Uterus (tissue), 4 donors: ENCODE results near the gene UBALD2. TPM values are rescaled to one million over a fixed set of nuclear protein-coding genes. Genes with fewer than 3 reads are reported as not detected.

Experiments used
- DNase-seq, 2 donors: peaks; one replicate each; pipeline ENCODE4 v3.0.0-alpha.2; 2019 to 2020
- H3K27ac ChIP-seq, 2 donors: fragments of 200-600 bp; sonication (generic); 1 replicate in 1 of 2; 2 replicates in 1 of 2; pipeline ENCODE4 v1.5.1; 2016 to 2018
- H3K27me3 ChIP-seq, 2 donors: fragments of 200-600 bp; sonication (generic); one replicate each; pipeline ENCODE4 v1.5.1; 2018 to 2019; ENCODE audit warnings: control low read depth in 1 of 2
- H3K36me3 ChIP-seq, 2 donors: fragments of 200-600 bp; sonication (generic); one replicate each; pipeline ENCODE4 v1.5.1; 2019; ENCODE audit warnings: control low read depth in 1 of 2
- H3K4me1 ChIP-seq, 2 donors: fragments of 200-600 bp; sonication (generic); one replicate each; pipeline ENCODE4 v1.5.1; 2018 to 2019; ENCODE audit warnings: control low read depth in 1 of 2
- H3K4me3 ChIP-seq, 2 donors: fragments of 200-600 bp; sonication (generic); 1 replicate in 1 of 2; 2 replicates in 1 of 2; pipeline ENCODE4 v1.5.1; 2018 to 2019; ENCODE audit warnings: mild to moderate bottlenecking in 1 of 2
- H3K9me3 ChIP-seq, 2 donors: fragments of 200-600 bp; sonication (generic); one replicate each; pipeline ENCODE4 v1.5.1; 2019; ENCODE audit warnings: control low read depth in 1 of 2
- POLR2A ChIP-seq, 2 donors: fragments of 450-650 bp; IDR thresholded peaks; one replicate each; pipeline ENCODE4 v1.6.1; 2016; ENCODE audit warnings: antibody characterized with exemption in 2 of 2, mild to moderate bottlenecking in 1 of 2, moderate library complexity in 1 of 2
- intact Hi-C: fragments of 100-400 bp; cut with DNase I; formaldehyde crosslinking; loops from one replicate; pipeline ENCODE4 v1.15.1; 2023; ENCODE audit warnings: low total_unique reads
- total RNA-seq, 4 donors: library from RNA; depleted of rRNA in 3 of 4; stranded (reverse); fragments of >200 nt in 3 of 4; gene quantifications; one replicate each; pipeline versions ENCODE4 v1.1.0 to v1.2.4, GENCODE V29; 2014 to 2023
- TF ChIP-seq, protein P1 (sequence below), 4 experiments: fragments of 200-600 bp in 2 of 4; fragments of 450-650 bp in 2 of 4; sonication (generic) in 2 of 4; IDR thresholded peaks; one replicate each; pipeline ENCODE4 v1.5.1; 2016 to 2019; ENCODE audit warnings: antibody characterized with exemption in 4 of 4, mild to moderate bottlenecking in 2 of 4, moderate library complexity in 1 of 4
- donor health status: DM: yes; HTN: yes; CAD: no.

UBALD2 gene
- total RNA-seq, 4 donors from 2014 or later = 2.0 to 17.4 (median 9.2) TPM

DNA sequence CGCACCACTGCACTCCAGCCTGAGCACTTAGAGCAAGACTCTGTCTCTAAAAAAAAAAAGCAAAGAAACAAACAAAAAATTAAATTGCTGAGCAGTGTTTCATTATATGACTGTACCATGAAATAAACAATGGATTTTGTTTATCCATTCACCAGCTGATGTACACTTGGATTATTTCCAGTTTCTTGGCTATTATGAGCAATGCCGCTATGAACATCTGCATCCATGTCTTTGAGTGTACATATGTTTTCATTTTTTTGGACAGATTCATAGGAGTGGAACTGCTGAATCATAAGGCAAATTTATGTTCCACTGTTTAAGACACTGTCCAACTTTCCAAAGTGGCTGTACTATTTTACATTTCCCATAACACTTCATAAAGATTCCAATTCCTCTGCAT lies 32.8 kb upstream of the UBALD2 start:
- intact Hi-C loops = no loop called here

DNA sequence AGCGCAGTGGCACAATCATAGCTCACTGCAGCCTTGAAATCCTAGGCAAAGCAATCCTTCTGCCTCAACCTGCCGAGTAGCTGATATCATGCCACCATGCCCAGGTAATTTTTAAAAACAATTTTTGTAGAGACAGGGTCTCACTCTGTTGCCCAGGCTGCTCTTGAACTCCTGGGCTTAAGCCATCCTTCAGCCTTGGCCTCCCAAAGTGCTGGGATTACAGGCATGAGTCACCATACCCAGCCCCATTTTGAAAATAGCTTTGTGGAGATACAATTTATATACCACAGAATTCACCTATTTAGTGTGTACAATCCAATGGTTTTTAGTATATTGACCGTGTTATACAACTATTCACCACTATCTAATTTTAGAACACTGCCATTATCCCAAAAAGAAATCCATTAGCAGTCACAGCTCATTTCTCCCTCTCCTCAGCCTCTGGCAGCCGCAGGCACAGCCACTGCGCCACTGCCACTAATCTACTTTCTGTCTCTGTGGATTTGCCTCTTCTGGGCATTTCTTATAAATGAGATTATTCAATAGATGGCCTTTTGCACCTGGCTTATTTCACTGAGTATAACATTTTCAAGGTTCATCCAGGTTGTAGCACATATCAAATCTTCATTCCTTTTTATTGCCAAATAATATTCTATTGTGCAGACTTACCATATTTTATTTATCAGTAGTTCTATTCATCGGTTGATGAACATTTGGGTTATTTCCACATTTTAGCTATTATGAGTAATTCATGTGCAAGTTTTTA lies 31.4 kb upstream of the UBALD2 start:
- H3K27ac ChIP-seq = no peak overlapping the region
- no peak overlapping the region for H3K4me3 ChIP-seq
- no peaks in the 10 kb centered on the region for H3K4me1 ChIP-seq
- no peaks in the 10 kb centered on the region for H3K9me3 ChIP-seq
- H3K27me3 ChIP-seq = no peaks in the 10 kb centered on the region
- TF ChIP-seq, protein P1, sequence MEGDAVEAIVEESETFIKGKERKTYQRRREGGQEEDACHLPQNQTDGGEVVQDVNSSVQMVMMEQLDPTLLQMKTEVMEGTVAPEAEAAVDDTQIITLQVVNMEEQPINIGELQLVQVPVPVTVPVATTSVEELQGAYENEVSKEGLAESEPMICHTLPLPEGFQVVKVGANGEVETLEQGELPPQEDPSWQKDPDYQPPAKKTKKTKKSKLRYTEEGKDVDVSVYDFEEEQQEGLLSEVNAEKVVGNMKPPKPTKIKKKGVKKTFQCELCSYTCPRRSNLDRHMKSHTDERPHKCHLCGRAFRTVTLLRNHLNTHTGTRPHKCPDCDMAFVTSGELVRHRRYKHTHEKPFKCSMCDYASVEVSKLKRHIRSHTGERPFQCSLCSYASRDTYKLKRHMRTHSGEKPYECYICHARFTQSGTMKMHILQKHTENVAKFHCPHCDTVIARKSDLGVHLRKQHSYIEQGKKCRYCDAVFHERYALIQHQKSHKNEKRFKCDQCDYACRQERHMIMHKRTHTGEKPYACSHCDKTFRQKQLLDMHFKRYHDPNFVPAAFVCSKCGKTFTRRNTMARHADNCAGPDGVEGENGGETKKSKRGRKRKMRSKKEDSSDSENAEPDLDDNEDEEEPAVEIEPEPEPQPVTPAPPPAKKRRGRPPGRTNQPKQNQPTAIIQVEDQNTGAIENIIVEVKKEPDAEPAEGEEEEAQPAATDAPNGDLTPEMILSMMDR (IDR thresholded peaks at IDR 0.05) = no peak
- no peak for TF ChIP-seq POLR2A (IDR thresholded peaks at IDR 0.05)
- no peak for DNase-seq
- intact Hi-C loops = no loop called here
- H3K36me3 ChIP-seq = no peaks in the 10 kb centered on the region

More for the DNA sequence above, 32.8 kb upstream of the UBALD2 start:
- Histone ChIP-seq H3K27ac (no peak overlapping the region), H3K4me3 (no peak overlapping the region), H3K36me3 (no peaks in the 10 kb centered on the region), H3K4me1 (no peaks in the 10 kb centered on the region), H3K9me3 (no peaks in the 10 kb centered on the region), H3K27me3 (no peaks in the 10 kb centered on the region)
- no peak for TF ChIP-seq POLR2A (IDR thresholded peaks at IDR 0.05)
- TF ChIP-seq, protein P1 (IDR thresholded peaks at IDR 0.05) = no peak
- DNase-seq = no peak

DNA sequence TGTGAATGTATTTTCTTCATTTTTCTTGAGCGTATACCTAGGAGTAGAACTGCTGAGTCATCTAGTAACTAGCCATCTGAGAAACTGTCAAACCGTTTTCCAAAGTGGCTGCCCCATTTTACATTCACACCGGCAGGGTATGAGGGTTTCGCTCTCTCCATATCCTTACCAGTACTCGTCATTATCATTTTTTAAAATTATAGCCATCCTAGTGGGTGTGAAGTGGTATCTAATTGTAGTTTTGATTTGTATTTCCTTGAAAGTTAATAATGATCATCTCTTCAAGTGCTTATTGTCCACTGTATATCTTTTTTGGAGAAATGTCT lies 30.8 kb upstream of the UBALD2 start:
- Histone ChIP-seq H3K4me1 (no peaks in the 10 kb centered on the region), H3K27me3 (no peaks in the 10 kb centered on the region), H3K9me3 (no peaks in the 10 kb centered on the region), H3K27ac (no peak overlapping the region), H3K4me3 (no peak overlapping the region), H3K36me3 (no peaks in the 10 kb centered on the region)
- intact Hi-C loops = no loop called here
- no peak for DNase-seq
- TF ChIP-seq POLR2A (IDR thresholded peaks at IDR 0.05) = no peak
- TF ChIP-seq, protein P1 (IDR thresholded peaks at IDR 0.05) = no peak

DNA sequence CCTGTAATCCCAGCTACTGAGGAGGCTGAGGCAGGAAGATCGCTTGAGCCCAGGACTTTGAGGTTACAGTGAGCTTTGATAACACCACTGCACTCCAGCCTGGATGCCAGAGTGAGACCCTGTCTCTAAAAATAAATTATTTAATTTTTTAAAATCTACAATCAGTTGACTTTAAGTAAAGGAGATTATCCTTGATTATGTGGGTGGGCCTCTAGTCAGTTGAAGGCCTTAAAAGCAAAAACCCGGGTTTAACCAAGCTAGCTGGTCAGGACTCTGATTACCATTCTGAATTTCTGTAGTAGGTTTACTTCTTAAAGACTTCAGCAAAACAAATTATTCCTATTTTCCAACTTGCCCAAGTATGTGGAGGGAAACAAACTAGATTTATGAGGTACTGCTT lies 29.3 kb upstream of the UBALD2 start:
- no peaks in the 10 kb centered on the region for H3K4me1 ChIP-seq

DNA sequence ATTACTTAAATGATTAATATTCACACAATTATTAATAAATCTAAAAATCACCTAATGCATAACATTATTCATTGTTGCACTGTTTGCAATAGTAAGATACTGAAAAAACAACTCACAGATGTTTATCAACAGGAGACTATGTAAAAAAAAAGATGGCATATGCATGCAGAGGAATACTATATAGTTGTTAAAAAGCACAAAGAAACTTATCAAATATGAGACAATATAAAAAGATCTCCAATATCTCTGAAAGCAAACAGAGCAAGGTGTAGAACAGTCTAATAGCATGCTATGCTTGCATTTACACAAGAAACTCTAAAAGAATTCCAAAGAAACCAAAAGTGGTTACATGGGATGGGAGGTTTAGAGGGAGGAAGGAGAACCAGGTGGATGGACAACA lies 28.5 kb upstream of the UBALD2 start:
- no peak for TF ChIP-seq POLR2A (IDR thresholded peaks at IDR 0.05)
- TF ChIP-seq, protein P1 (IDR thresholded peaks at IDR 0.05) = no peak
- H3K4me3 ChIP-seq = no peak overlapping the region
- no peaks in the 10 kb centered on the region for H3K27me3 ChIP-seq
- intact Hi-C loops = no loop called here
- H3K36me3 ChIP-seq = no peaks in the 10 kb centered on the region
- no peaks in the 10 kb centered on the region for H3K9me3 ChIP-seq
- no peak overlapping the region for H3K27ac ChIP-seq
- no peaks in the 10 kb centered on the region for H3K4me1 ChIP-seq
- DNase-seq = no peak

More for the DNA sequence above, 29.3 kb upstream of the UBALD2 start:
- no peak for TF ChIP-seq POLR2A (IDR thresholded peaks at IDR 0.05)
- TF ChIP-seq, protein P1 (IDR thresholded peaks at IDR 0.05) = no peak
- no peak overlapping the region for H3K4me3 ChIP-seq
- intact Hi-C loops = no loop called here
- no peaks in the 10 kb centered on the region for H3K27me3 ChIP-seq
- no peaks in the 10 kb centered on the region for H3K36me3 ChIP-seq
- H3K27ac ChIP-seq = no peak overlapping the region
- H3K9me3 ChIP-seq = no peaks in the 10 kb centered on the region
- no peak for DNase-seq
